ENCODE measurements around the gene COL9A3. TPM values are rescaled to one million over a fixed set of nuclear protein-coding genes. Genes with fewer than 3 reads are reported as not detected.

COL9A3 gene
- total RNA-seq, 1 experiment from 2014 or later: not detected

- DNase-seq (ENCODE audit: low spot score): no peak
Observed at GRCh38 chr20:62796699-62797491, 20.0 kb upstream of the COL9A3 start.

GRCh38 chr20:62797671-62798532 lies 18.9 kb upstream of the COL9A3 start:
- DNase-seq (ENCODE audit: low spot score): no peak

GRCh38 chr20:62799036-62799435 lies 17.8 kb upstream of the COL9A3 start:
- no peak for DNase-seq (ENCODE audit: low spot score)

- DNase-seq (ENCODE audit: low spot score): no peak
Observed at GRCh38 chr20:62799459-62799858, 17.4 kb upstream of the COL9A3 start.

- no peak for DNase-seq (ENCODE audit: low spot score)
Observed at GRCh38 chr20:62799873-62800272, 17.0 kb upstream of the COL9A3 start.

GRCh38 chr20:62800314-62801259 lies 16.3 kb upstream of the COL9A3 start:
- no peak for DNase-seq (ENCODE audit: low spot score)

GRCh38 chr20:62801284-62802010 lies 15.4 kb upstream of the COL9A3 start:
- DNase-seq (ENCODE audit: low spot score): no peak

GRCh38 chr20:62802026-62802712 lies 14.7 kb upstream of the COL9A3 start:
- no peak for DNase-seq (ENCODE audit: low spot score)

- no peak for DNase-seq (ENCODE audit: low spot score)
Observed at GRCh38 chr20:62804021-62804626, 12.7 kb upstream of the COL9A3 start.

GRCh38 chr20:62804627-62805154 lies 12.2 kb upstream of the COL9A3 start, which contains the start of gene OGFR:
Gene OGFR (plus strand): TSS chr20:62804835. CDS start chr20:62804860, 25 bp downstream.
- no peak for DNase-seq (ENCODE audit: low spot score)

GRCh38 chr20:62805155-62805710 lies 11.6 kb upstream of the COL9A3 start:
- DNase-seq (ENCODE audit: low spot score): no peak

GRCh38 chr20:62805711-62806382 lies 11.0 kb upstream of the COL9A3 start:
- DNase-seq (ENCODE audit: low spot score): no peak

GRCh38 chr20:62806383-62807050 lies 10.3 kb upstream of the COL9A3 start:
- DNase-seq (ENCODE audit: low spot score): no peak

- no peak for DNase-seq (ENCODE audit: low spot score)
Observed at GRCh38 chr20:62807444-62808210, 9.2 kb upstream of the COL9A3 start.

- DNase-seq (ENCODE audit: low spot score): no peak
Observed at GRCh38 chr20:62808211-62808865, 8.5 kb upstream of the COL9A3 start.

- DNase-seq (ENCODE audit: low spot score): no peak
Observed at GRCh38 chr20:62809530-62810428, 7.1 kb upstream of the COL9A3 start.

Measured in H4 (cell line).